Ishikawa (cell line): ENCODE results near the gene CTNNA1.

Experiments used
- CEBPB ChIP-seq: IDR thresholded peaks from 2 replicates; pipeline ENCODE4 v1.6.1; 2012
- EP300 ChIP-seq: IDR thresholded peaks from 2 replicates; pipeline ENCODE4 v1.6.1; 2012; ENCODE audit warnings: borderline replicate concordance
- REST ChIP-seq: IDR thresholded peaks from 2 replicates; pipeline ENCODE4 v1.6.1; 2012; ENCODE audit warnings: low read depth, mild to moderate bottlenecking
- TCF12 ChIP-seq: IDR thresholded peaks from 2 replicates; pipeline ENCODE4 v1.6.1; 2012; ENCODE audit warnings: low read depth
- TEAD4 ChIP-seq: IDR thresholded peaks from 2 replicates; pipeline ENCODE4 v1.6.1; 2012
- ZBTB7A ChIP-seq: IDR thresholded peaks from 2 replicates; pipeline ENCODE4 v1.6.1; 2012; ENCODE audit warnings: low read depth
- TF ChIP-seq, protein P1 (sequence below): IDR thresholded peaks from 2 replicates; pipeline ENCODE4 v1.6.1; 2012

DNA sequence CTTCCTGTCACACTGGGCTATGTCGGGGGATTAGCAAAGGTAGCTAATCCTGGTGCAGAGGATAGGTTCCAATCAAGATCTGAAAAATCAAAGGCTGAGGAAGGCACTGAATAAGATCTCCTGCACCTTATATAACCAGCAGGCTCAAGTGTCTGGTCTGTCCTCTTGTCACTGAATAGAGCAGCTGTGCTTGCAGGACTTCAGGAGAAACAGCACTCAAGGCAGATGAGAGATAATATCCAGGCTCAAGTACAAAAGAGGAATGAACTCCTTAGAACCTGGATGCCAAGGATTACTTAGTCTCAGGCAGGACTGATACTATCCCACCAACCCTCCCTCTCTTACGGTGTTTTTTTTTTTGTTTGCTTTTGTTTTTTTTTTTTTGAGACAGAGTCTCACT is 230.8 kb downstream of the CTNNA1 start:
- no peak for TF ChIP-seq CEBPB
- no peak for TF ChIP-seq ZBTB7A
- TF ChIP-seq REST, result no peak
- TF ChIP-seq EP300, result no peak
- TF ChIP-seq TEAD4, result no peak
- TF ChIP-seq TCF12, result no peak
- TF ChIP-seq, protein P1, sequence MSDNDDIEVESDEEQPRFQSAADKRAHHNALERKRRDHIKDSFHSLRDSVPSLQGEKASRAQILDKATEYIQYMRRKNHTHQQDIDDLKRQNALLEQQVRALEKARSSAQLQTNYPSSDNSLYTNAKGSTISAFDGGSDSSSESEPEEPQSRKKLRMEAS, result no peak
